Measurements from ENCODE around the gene SPC24.
A peak's percentile ranks its signal among the peaks of the same experiment; 100 is the strongest.
"Not testable (repeated sequence)": the region's sequence is repeated elsewhere in the genome, so short reads cannot be mapped to it uniquely, and the experiment has no call there.

The SPC24 gene

GRCh38 chr19:11166281-11167142 is 10.9 kb upstream of the SPC24 start:
- DNase-seq (ENCODE audit: low read depth in 3 of 3, low spot score in 1 of 3): no peak

- DNase-seq (ENCODE audit: low read depth in 3 of 3, low spot score in 1 of 3): no peak
Measured at GRCh38 chr19:11165486-11166030, 10.0 kb upstream of the SPC24 start.

- no peak for DNase-seq (ENCODE audit: low read depth in 3 of 3, low spot score in 1 of 3)
Measured at GRCh38 chr19:11164879-11165406, 9.4 kb upstream of the SPC24 start.

GRCh38 chr19:11164296-11164695 is 8.7 kb upstream of the SPC24 start:
- DNase-seq (ENCODE audit: low read depth in 3 of 3, low spot score in 1 of 3): no peak

- not testable (repeated sequence) for DNase-seq (ENCODE audit: low read depth in 3 of 3, low spot score in 1 of 3)
Measured at GRCh38 chr19:11160440-11160768, 4.8 kb upstream of the SPC24 start.

- no peak for DNase-seq (ENCODE audit: low read depth in 3 of 3, low spot score in 1 of 3)
Measured at GRCh38 chr19:11159598-11160439, 4.2 kb upstream of the SPC24 start.

- no peak for DNase-seq (ENCODE audit: low read depth in 3 of 3, low spot score in 1 of 3)
Measured at GRCh38 chr19:11154683-11155047, 917 bp downstream of the SPC24 start.

GRCh38 chr19:11152318-11153062 is 3.1 kb downstream of the SPC24 start:
- DNase-seq (ENCODE audit: low read depth in 3 of 3, low spot score in 1 of 3): no peak

GRCh38 chr19:11151181-11151580 is 4.4 kb downstream of the SPC24 start:
- no peak for DNase-seq (ENCODE audit: low read depth in 3 of 3, low spot score in 1 of 3)

GRCh38 chr19:11148001-11148400 is 7.6 kb downstream of the SPC24 start:
- no peak for DNase-seq (ENCODE audit: low read depth in 3 of 3, low spot score in 1 of 3)

GRCh38 chr19:11145536-11145924 is 10.1 kb downstream of the SPC24 start:
- DNase-seq (ENCODE audit: low read depth in 3 of 3, low spot score in 1 of 3): no peak

- no peak for DNase-seq (ENCODE audit: low read depth in 3 of 3, low spot score in 1 of 3)
Measured at GRCh38 chr19:11142528-11143171, 12.9 kb downstream of the SPC24 start.

- DNase-seq (ENCODE audit: low read depth in 3 of 3, low spot score in 1 of 3): no peak
Measured at GRCh38 chr19:11141937-11142527, 13.6 kb downstream of the SPC24 start.

GRCh38 chr19:11140896-11141295 is 14.7 kb downstream of the SPC24 start:
- no peak for DNase-seq (ENCODE audit: low read depth in 3 of 3, low spot score in 1 of 3)

- not testable (repeated sequence) for DNase-seq (ENCODE audit: low read depth in 3 of 3, low spot score in 1 of 3)
Measured at GRCh38 chr19:11140023-11140538, 15.5 kb downstream of the SPC24 start.

GRCh38 chr19:11138601-11139300 is 16.8 kb downstream of the SPC24 start:
- DNase-seq (ENCODE audit: low read depth in 3 of 3, low spot score in 1 of 3): no peak

- DNase-seq (ENCODE audit: low read depth in 3 of 3, low spot score in 1 of 3): peak; percentile 4 to 16 (median 15)
Measured at GRCh38 chr19:11137542-11138384, 17.8 kb downstream of the SPC24 start.

- DNase-seq (ENCODE audit: low read depth in 3 of 3, low spot score in 1 of 3): no peak
Measured at GRCh38 chr19:11136400-11137101, 19.0 kb downstream of the SPC24 start.

All from stimulated activated CD4-positive, alpha-beta T cell treated with anti-CD3 and anti-CD28 coated beads, TNF-alpha, amount 100 ng/mL, for 1 hour (primary cell).